Measurements from ENCODE around the gene ASPSCR1. TPM values are rescaled to one million over a fixed set of nuclear protein-coding genes. Genes with fewer than 3 reads are reported as not detected.

ASPSCR1 gene
- total and polyA plus RNA-seq, 2 of the 13 experiments (the other 11 are each of a cell fraction or from before 2014, with no cell fraction given): 274 to 314 TPM

DNA sequence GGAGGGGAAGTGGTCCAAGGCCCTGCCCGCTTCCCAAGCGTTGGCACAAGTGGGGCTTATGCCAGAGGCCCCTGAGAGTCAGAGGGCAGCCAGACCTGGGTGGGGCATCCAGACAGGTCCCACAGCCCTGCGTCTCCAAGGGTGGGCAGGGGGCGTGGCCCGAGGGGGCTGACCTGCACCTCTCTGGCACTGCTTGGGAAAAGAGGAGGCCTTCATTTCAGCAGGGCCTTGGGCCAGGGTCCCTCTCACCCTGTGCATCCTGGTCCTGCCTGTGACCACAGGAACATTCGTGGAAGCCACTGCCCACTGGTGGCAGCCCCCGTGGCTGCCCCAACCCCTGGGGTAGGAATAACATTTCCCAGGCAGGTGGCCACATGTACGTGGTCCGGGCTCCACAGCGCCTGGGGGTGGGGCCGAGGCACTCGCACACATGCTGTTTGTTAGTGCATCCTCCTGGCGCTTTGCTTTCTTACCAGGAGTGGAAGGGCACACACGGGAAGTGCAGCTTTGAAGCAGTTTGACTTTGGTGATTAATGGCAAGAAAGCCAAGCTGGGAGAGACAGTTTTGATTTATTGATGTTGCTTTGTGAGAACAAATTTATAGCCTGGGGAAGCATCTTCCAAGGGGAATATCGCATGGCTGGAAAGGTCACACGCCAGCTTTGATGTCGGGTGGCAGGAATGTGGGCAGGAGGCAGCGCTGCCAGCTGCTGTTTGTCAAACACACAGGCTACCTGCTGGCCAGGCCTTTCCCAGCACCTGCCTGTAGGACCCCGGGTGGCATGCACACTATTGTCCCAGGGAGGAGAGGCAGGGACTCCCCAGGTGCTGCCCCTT is 40.9 kb downstream of the ASPSCR1 start (continued):
- TF ChIP-seq, protein P1, sequence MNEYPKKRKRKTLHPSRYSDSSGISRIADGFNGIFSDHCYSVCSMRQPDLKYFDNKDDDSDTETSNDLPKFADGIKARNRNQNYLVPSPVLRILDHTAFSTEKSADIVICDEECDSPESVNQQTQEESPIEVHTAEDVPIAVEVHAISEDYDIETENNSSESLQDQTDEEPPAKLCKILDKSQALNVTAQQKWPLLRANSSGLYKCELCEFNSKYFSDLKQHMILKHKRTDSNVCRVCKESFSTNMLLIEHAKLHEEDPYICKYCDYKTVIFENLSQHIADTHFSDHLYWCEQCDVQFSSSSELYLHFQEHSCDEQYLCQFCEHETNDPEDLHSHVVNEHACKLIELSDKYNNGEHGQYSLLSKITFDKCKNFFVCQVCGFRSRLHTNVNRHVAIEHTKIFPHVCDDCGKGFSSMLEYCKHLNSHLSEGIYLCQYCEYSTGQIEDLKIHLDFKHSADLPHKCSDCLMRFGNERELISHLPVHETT (CRISPR knock-in tag; conservative IDR thresholded peaks at IDR 0.05): no peak; the same call in 1 of the 2 replicates
- TF ChIP-seq, protein P2, sequence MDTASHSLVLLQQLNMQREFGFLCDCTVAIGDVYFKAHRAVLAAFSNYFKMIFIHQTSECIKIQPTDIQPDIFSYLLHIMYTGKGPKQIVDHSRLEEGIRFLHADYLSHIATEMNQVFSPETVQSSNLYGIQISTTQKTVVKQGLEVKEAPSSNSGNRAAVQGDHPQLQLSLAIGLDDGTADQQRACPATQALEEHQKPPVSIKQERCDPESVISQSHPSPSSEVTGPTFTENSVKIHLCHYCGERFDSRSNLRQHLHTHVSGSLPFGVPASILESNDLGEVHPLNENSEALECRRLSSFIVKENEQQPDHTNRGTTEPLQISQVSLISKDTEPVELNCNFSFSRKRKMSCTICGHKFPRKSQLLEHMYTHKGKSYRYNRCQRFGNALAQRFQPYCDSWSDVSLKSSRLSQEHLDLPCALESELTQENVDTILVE (CRISPR knock-in tag; IDR thresholded peaks at IDR 0.05): no peak
- TF ChIP-seq KDM5A (IDR thresholded peaks at IDR 0.05; ENCODE audit: borderline replicate concordance, low read length) (no peak), PLRG1 (conservative IDR thresholded peaks at IDR 0.05) (no peak), SIX1 (CRISPR knock-in tag; IDR thresholded peaks at IDR 0.05; ENCODE audit: borderline replicate concordance) (no peak), KMT2A (CRISPR knock-in tag; IDR thresholded peaks at IDR 0.05) (no peak), GABPA (IDR thresholded peaks at IDR 0.05; ENCODE audit: low read depth, low read length) (no peak), GABPA (CRISPR knock-in tag; IDR thresholded peaks at IDR 0.05; ENCODE audit: low read depth) (no peak), BRD4 (CRISPR knock-in tag; IDR thresholded peaks at IDR 0.05) (no peak), ZNF296 (CRISPR knock-in tag; conservative IDR thresholded peaks at IDR 0.05) (no peak), MYC (CRISPR knock-in tag; IDR thresholded peaks at IDR 0.05; ENCODE audit: borderline replicate concordance) (0 out of 2 replicates have a peak, but pooled peaks have one; percentile 10), TOPORS (CRISPR knock-in tag; IDR thresholded peaks at IDR 0.05) (no peak), ZNF543 (CRISPR knock-in tag; IDR thresholded peaks at IDR 0.05) (0 out of 2 replicates have a peak, but pooled peaks have one; percentile 15)
- TF ChIP-seq, protein P3, sequence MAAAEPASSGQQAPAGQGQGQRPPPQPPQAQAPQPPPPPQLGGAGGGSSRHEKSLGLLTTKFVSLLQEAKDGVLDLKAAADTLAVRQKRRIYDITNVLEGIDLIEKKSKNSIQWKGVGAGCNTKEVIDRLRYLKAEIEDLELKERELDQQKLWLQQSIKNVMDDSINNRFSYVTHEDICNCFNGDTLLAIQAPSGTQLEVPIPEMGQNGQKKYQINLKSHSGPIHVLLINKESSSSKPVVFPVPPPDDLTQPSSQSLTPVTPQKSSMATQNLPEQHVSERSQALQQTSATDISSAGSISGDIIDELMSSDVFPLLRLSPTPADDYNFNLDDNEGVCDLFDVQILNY (CRISPR knock-in tag; conservative IDR thresholded peaks at IDR 0.05): no peak
- TF ChIP-seq, protein P4, sequence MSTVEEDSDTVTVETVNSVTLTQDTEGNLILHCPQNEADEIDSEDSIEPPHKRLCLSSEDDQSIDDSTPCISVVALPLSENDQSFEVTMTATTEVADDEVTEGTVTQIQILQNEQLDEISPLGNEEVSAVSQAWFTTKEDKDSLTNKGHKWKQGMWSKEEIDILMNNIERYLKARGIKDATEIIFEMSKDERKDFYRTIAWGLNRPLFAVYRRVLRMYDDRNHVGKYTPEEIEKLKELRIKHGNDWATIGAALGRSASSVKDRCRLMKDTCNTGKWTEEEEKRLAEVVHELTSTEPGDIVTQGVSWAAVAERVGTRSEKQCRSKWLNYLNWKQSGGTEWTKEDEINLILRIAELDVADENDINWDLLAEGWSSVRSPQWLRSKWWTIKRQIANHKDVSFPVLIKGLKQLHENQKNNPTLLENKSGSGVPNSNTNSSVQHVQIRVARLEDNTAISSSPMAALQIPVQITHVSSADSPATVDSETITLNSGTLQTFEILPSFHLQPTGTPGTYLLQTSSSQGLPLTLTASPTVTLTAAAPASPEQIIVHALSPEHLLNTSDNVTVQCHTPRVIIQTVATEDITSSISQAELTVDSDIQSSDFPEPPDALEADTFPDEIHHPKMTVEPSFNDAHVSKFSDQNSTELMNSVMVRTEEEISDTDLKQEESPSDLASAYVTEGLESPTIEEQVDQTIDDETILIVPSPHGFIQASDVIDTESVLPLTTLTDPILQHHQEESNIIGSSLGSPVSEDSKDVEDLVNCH (CRISPR knock-in tag; IDR thresholded peaks at IDR 0.05): no peak
- TF ChIP-seq, protein P5, sequence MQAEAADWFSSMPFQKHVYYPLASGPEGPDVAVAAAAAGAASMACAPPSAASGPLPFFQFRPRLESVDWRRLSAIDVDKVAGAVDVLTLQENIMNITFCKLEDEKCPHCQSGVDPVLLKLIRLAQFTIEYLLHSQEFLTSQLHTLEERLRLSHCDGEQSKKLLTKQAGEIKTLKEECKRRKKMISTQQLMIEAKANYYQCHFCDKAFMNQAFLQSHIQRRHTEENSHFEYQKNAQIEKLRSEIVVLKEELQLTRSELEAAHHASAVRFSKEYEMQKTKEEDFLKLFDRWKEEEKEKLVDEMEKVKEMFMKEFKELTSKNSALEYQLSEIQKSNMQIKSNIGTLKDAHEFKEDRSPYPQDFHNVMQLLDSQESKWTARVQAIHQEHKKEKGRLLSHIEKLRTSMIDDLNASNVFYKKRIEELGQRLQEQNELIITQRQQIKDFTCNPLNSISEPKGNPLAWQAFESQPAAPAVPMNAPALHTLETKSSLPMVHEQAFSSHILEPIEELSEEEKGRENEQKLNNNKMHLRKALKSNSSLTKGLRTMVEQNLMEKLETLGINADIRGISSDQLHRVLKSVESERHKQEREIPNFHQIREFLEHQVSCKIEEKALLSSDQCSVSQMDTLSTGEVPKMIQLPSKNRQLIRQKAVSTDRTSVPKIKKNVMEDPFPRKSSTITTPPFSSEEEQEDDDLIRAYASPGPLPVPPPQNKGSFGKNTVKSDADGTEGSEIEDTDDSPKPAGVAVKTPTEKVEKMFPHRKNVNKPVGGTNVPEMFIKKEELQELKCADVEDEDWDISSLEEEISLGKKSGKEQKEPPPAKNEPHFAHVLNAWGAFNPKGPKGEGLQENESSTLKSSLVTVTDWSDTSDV (CRISPR knock-in tag; IDR thresholded peaks at IDR 0.05): 0 out of 2 replicates have a peak, but pooled peaks have one; percentile 33
